AG20443 (cell line): ENCODE results near the gene PITPNM1.
"Not testable (repeated sequence)": the region's sequence is repeated elsewhere in the genome, so short reads cannot be mapped to it uniquely, and the experiment has no call there.

ENCODE experiments used
- DNase-seq: peaks from one replicate; pipeline ENCODE4 v3.0.0; 2012; ENCODE audit warnings: low spot score, mixed read lengths

PITPNM1 gene

DNA sequence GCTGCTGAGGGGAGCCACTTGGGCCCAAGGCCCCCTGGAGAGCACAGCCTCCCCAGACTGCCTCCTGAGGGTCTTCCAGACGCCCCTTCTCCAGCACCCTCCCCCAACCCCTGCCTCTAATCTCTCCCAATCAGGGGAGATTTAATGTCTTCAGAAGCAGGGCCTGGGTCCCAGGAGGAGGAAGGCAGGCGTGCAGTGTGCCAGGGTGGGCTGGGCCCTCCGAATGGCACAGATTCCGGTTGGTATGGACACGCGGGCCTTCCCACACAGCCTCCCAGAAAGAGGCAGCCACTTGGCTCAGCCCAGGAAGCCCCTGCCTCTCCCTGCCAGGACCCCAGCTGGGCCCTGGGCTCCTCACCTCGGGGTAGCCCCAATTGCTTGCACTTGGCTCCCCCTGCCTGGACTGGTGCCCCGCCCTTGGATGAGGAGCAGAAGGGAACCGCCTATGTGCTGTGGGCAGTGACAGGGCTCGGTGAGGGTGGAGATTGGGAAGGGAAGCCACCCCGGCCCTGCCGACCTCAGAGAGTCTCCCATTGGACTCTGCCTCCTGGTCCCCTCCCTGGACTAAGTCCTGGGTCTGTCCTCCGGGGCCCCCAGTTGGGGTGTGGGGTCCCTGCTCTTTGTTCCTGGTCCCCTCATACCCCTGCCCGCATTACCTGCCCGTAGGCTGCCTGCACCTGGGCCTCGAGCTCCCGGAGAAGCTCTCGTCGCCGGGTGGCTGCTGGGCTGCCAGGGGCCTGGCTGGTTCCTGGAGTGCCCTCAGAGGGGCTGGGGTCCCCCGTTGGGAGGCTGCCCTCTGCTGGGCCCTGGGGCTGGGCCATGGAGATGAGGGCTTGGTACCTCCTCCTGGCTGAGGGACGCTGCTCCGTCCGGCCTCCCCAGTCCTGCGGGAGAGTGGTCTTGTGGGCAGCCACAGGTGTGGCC, 18.7 kb upstream of the PITPNM1 start:
- DNase-seq, result peak; percentile 42

GRCh38 chr11:67522844-67523555, 17.8 kb upstream of the PITPNM1 start, which contains the start of gene CABP2:
Gene CABP2, minus strand, starts transcription at chr11:67523446. Its CDS starts 120 bp downstream, at chr11:67523326.
- no peak for DNase-seq

DNA sequence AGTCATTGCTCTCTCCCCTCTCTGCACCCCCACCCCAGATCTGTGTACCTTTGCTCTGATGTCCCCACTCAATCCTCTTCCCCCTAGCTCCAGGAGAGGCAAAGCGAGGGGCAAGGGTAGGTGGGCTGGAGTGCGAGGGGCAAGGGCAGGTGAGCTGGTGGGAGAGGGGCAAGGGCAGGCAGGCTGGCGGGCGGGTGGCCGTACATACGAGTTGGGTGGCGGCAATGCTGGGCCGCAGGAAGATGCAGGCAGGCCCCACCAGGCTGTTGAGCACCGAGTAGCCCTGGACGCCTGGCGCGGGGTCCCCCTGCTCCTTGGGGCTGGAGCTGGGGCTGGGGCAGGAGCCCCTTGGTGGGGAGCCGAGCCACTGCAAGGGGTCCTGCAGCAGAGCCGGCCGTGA, 17.2 kb upstream of the PITPNM1 start:
- no peak for DNase-seq

- DNase-seq, result no peak
Measured at GRCh38 chr11:67521924-67522323, 16.8 kb upstream of the PITPNM1 start.

DNA sequence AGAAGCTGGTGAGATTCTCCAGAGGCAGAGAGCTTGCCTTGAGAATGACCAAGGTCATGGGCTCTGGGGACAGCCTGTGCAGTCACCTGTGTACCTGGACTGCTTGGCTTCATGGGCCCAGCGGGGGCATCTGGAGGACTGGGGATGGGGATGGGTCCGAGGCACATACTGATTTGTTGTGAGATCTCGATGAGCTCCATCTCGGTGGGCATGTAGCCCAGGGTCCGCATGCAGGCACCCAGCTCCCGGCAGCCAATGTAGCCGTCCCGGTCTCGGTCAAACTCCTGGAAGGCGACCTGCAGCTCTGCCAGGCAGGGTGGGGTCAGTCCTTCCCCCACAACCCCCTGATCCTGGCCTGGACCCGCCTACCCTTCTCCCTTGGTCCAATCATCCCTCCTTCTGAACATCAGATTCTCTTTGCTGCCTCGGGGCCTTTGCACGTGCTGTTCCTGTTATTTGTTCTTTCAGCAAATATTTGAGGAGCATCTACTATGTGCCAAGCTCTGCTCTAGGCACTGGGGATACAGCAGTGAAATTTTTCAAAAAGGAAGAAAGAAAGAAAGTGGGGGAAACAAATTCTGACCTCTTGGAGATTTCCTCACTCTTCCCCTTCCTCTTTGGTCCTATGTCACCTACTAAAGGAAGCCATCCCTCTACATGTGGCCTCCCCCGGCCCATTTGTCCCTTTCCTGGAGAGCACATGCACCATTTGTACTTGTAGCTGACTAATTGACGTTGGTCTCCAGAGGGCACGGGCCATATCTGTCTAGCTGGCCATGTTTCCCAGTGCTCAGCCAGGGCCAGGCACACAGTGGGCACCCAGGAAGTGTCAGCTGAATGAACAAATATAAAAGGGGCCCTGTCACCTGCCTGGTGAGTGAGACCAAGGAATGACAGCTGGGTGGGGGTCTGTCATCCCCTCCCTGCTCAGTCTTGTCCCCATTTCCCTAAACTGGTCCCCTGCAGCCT, 16.0 kb upstream of the PITPNM1 start:
- no peak for DNase-seq

DNA sequence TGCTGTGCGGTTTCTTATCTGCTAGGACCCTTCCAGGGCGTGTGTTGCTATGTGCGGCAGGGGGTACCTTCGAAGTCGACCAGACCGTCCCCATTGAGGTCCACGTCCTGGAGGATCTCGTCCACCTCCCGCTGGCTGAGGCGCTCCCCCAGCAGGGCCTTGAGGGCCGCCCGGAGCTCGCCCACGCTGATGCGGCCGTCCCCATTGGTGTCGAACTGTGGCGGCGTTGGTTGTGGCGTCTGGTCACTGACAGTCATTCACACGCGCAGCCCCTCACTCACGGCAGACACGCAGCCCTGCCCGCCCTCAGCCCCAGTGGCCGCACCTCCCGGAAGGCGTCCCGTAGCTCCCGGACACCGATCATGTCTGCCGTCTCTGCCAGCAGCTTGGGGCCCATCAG, 14.6 kb upstream of the PITPNM1 start:
- no peak for DNase-seq

- DNase-seq, result no peak
Measured at GRCh38 chr11:67517784-67518552, 12.8 kb upstream of the PITPNM1 start.

DNA sequence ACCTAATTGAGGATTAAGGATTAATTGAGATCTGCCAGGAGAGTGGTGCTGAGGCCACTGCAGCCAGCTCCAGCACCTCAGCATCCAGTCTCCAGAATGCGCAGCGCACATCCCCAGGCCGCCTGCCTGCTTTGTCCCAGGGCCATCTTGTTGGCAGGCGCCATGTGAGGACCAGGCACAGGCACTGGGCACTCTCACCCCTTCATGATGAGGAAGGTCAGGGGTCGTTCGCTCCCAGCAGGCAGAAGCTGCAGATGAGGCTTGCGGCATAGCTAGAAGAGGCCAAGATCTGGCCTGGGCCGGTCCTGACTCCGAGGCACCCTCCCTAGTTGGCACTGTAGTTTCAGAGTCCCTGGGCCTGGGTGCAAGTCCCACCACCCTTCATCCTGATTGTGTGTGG, 11.6 kb upstream of the PITPNM1 start:
- no peak for DNase-seq

GRCh38 chr11:67514116-67514515, 9.0 kb upstream of the PITPNM1 start:
- DNase-seq, result no peak

DNA sequence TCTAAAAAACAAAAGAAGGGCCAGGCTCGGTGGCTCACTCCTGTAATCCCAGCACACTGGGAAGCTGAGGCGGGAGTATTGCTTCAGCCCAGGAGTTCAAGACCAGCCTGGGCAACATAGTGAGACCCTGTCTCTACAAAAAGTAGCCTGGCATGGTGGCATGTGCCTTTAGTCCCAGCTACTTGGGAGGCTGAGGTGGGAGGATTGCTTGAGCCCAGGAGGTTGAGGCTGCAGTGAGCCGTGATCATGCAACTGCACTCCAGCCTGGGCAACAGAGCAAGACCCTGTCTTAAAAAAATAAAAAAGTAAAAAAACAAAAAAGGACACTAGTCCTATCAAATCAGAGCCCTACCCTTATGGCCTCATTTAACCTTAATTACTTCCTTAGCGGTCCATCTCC, 6.4 kb upstream of the PITPNM1 start:
- DNase-seq, result not testable (repeated sequence)

GRCh38 chr11:67510023-67510345, 4.8 kb upstream of the PITPNM1 start:
- DNase-seq, result no peak

- peak; percentile 100 for DNase-seq
Measured at GRCh38 chr11:67508486-67509121, 3.4 kb upstream of the PITPNM1 start.

- DNase-seq, result peak; percentile 98
Measured at GRCh38 chr11:67507864-67508485, 2.8 kb upstream of the PITPNM1 start, which contains the start of gene CDK2AP2. Gene CDK2AP2, minus strand, starts transcription at chr11:67508162. Its CDS starts 80 bp downstream, at chr11:67508082.

DNA sequence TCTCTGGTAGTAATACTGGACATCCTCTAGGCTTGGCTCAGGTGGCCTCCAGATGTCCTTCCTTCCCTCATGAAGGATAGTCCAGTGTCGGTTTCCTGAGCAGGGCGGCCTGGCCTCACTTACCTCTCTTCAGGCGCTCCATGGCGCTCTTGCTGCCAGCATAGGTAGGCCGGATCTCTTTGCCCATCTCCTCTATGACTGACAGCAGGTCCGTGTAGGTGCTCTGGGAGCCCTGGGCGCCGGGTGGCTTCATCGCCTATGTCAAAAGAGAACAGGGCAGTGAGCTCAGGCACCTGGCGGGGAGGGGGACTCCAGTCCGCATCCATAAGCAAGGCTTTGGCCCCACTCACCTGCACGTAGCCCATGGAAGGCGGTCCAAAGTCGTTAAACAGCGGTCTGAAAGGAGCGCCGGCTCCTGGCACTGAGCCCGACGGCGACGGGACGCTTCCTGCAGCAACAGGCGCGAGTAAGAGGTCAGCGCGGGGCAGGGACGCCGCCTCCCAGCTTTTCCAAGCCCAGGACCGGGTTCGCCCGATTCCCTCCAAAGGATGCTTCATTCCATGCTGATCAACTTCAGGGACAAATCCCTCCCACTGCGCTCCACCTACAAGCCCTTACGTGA, 2.2 kb upstream of the PITPNM1 start:
- DNase-seq, result peak; percentile 40

DNA sequence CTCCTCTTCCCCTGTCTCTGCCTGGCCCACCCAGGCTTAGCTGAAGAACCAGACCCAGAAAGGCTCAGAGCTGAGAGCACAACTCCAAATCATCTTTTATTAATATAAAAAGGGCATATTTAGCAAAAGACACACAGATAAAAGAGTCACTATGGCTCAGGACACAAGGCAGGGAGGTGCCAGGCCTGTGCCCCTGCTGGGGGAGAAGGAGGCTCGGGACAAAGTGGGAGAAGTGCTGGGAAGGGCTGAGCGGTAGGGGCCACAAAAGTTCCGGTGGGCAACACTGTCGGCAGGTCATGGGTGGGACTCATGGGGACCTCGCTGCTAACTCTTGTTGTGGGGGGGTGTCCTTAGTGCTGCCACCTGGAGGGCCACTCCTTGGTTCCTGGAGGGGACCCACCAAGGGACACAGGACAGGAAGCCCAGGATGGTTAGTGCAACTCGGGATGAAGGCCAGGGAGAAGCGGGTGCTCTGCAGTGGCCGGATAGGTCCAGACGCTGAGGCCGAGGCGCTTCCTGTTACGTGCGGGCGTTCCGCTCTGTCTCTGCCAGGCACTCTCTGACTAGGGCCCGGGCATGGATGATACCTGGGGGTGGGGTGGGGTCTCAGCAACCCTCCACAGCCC, 1.4 kb upstream of the PITPNM1 start:
- DNase-seq, result no peak

- peak; percentile 91 for DNase-seq
Measured at GRCh38 chr11:67505605-67506396, 638 bp upstream of the PITPNM1 start.

- DNase-seq, result peak; percentile 76
Measured at GRCh38 chr11:67504005-67504949, 886 bp downstream of the PITPNM1 start.
